ENCODE results near the gene HEXD.

HEXD gene

DNA sequence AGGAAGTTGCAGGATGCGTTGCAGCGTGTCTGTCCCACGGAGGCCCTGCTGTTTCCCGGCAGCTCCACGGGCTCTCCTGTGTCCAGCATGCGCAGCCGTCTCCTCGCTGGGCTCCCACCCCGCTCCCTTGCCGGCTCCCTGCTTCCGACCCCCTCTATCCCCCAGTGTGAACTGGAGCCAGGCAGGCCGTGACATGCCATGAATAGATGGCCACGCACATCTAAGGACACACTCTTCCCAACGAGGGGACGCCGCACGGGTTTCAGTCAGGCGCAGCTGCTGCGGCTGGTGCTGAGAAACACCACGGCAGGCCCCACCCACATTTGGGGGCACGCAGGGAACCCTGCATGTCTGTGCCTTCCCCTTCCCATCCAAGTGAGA lies 9.2 kb upstream of the HEXD start:
- TF ChIP-seq TAF1 (IDR thresholded peaks at IDR 0.05; ENCODE audit: borderline replicate concordance, insufficient read depth, low read length), result no peak
- TF ChIP-seq FOXP2 (optimal IDR thresholded peaks at IDR 0.05; ENCODE audit: borderline replicate concordance, extremely low read depth, extremely low read length, insufficient read depth), result no peak
- TF ChIP-seq, protein P1, sequence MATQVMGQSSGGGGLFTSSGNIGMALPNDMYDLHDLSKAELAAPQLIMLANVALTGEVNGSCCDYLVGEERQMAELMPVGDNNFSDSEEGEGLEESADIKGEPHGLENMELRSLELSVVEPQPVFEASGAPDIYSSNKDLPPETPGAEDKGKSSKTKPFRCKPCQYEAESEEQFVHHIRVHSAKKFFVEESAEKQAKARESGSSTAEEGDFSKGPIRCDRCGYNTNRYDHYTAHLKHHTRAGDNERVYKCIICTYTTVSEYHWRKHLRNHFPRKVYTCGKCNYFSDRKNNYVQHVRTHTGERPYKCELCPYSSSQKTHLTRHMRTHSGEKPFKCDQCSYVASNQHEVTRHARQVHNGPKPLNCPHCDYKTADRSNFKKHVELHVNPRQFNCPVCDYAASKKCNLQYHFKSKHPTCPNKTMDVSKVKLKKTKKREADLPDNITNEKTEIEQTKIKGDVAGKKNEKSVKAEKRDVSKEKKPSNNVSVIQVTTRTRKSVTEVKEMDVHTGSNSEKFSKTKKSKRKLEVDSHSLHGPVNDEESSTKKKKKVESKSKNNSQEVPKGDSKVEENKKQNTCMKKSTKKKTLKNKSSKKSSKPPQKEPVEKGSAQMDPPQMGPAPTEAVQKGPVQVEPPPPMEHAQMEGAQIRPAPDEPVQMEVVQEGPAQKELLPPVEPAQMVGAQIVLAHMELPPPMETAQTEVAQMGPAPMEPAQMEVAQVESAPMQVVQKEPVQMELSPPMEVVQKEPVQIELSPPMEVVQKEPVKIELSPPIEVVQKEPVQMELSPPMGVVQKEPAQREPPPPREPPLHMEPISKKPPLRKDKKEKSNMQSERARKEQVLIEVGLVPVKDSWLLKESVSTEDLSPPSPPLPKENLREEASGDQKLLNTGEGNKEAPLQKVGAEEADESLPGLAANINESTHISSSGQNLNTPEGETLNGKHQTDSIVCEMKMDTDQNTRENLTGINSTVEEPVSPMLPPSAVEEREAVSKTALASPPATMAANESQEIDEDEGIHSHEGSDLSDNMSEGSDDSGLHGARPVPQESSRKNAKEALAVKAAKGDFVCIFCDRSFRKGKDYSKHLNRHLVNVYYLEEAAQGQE (IDR thresholded peaks at IDR 0.05; ENCODE audit: insufficient read depth in 1 of 2, low read depth in 2 of 2, low read length in 2 of 2), result no peak
- no peak for TF ChIP-seq POLR2AphosphoS5 (IDR thresholded peaks at IDR 0.05; ENCODE audit: low read depth, low read length)
- TF ChIP-seq SIN3A (IDR thresholded peaks at IDR 0.05; ENCODE audit: borderline replicate concordance, insufficient read depth, low read length), result no peak

DNA sequence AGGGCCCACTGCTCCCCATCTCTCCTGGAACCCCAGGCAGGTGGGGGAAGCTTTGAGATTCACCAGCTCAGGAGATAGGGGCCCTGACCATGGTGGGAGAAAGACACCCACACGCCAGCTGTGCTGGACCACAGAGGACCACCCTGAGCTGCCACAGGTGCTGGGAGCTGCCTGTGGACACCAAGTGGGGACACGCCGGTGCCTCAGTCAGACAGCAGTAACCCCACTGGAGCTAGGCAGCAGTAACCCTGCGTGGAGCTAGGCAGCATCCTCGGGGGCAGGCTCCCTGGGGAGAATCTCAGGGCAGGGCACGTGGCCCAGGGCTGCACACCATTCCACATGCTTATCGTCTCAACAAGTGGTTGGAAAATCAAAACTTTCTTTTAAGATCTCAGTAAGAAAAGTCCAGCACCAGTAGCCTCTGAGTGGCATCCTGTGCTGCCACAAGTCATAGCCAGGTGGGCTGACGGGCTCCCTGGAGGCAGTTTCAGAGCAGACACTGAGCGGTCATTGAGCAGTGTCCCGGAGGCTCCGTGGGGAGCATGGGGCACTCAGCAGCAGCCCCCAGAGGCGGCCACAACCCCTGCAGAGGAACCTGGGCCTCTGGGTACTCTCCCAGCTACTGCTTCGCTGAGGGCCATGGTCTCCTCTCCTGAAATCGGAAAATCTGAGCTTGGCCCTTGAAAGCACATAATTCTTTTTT lies 8.0 kb upstream of the HEXD start:
- no peak for TF ChIP-seq FOXP2 (optimal IDR thresholded peaks at IDR 0.05; ENCODE audit: borderline replicate concordance, extremely low read depth, extremely low read length, insufficient read depth)
- TF ChIP-seq, protein P1 (IDR thresholded peaks at IDR 0.05; ENCODE audit: insufficient read depth in 1 of 2, low read depth in 2 of 2, low read length in 2 of 2), result no peak
- TF ChIP-seq SIN3A (IDR thresholded peaks at IDR 0.05; ENCODE audit: borderline replicate concordance, insufficient read depth, low read length), result no peak

DNA sequence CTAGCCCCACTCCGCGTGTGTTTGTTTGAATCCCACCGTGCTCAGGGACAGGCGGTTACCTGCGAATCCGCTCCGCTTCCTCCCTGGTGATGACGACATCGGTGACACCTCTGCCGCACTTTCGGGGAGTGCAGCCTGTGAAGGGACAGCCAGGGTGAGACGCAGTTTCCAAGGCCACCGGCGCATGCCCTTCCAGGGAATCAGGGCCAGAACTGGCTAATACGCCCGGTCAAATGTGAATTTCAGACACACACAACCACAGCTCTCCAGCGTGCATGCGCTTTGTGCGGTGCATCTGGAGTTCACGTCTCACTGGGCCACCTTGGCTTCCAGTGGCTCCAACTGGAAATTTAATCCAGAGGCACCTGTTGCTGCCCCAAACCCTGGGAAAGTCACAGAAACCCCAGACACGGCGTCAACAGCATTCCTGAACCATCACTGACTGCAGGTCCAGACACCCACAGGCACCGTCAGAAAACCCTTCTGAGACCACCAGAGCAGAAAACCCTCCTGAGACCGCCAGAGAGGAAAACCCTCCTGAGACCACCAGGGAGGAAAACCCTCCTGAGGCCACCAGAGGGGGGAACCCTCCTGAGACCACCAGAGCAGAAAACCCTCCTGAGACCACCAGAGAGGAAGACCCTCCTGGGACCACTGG lies 6.6 kb upstream of the HEXD start:
- TF ChIP-seq SIN3A (IDR thresholded peaks at IDR 0.05; ENCODE audit: borderline replicate concordance, insufficient read depth, low read length), result no peak
- no peak for TF ChIP-seq POLR2AphosphoS5 (IDR thresholded peaks at IDR 0.05; ENCODE audit: low read depth, low read length)
- TF ChIP-seq, protein P1 (IDR thresholded peaks at IDR 0.05; ENCODE audit: insufficient read depth in 1 of 2, low read depth in 2 of 2, low read length in 2 of 2), result no peak
- TF ChIP-seq FOXP2 (optimal IDR thresholded peaks at IDR 0.05; ENCODE audit: borderline replicate concordance, extremely low read depth, extremely low read length, insufficient read depth), result no peak
- TF ChIP-seq TAF1 (IDR thresholded peaks at IDR 0.05; ENCODE audit: borderline replicate concordance, insufficient read depth, low read length), result no peak

DNA sequence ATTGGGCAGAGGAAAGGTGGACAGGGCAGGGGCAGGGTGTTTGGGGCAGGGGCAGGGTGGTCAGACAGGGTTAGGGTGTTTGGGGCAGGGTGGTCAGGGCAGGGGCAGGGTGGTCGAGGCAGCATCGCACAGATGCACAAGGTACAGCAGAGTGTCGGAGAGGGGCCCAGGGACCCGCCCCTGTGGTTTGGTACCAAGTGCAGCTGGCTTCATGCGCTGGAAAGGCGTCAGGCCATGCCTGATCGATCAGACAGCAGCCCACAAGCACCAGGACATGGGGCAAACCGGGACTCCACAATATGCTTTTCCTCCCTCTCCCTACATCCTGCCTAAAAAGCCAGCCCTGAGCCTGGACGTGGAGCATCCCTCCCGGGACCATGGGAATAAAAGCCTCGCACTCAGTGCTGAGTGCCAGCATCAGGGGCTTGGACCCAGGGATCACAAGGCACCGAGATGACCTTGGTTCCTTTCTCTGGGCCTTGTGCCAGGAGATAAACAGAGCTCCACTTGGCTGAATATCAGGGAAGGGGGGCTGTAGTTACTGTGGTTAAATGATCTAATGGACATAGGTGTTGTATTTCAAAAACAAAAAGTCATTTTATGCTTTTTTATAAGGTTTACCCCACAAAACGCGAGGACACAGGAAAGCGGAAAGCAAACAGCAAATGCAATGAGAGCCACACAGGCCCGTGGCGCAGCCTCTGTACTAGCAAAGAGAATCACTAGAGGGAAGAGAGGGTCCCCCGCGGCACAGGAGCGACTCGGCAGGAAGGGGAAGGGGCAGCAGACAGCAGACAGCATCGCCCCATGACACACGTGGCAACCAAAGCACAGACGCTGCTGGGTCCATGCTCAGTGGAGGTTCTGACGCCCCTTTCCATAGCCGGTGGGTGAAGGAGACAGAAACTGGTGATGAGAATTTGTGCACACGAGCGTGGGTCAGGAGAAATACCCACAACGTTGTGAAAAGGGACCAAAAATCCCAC lies 5.3 kb upstream of the HEXD start:
- TF ChIP-seq TAF1 (IDR thresholded peaks at IDR 0.05; ENCODE audit: borderline replicate concordance, insufficient read depth, low read length) (no peak), FOXP2 (optimal IDR thresholded peaks at IDR 0.05; ENCODE audit: borderline replicate concordance, extremely low read depth, extremely low read length, insufficient read depth) (no peak)

DNA sequence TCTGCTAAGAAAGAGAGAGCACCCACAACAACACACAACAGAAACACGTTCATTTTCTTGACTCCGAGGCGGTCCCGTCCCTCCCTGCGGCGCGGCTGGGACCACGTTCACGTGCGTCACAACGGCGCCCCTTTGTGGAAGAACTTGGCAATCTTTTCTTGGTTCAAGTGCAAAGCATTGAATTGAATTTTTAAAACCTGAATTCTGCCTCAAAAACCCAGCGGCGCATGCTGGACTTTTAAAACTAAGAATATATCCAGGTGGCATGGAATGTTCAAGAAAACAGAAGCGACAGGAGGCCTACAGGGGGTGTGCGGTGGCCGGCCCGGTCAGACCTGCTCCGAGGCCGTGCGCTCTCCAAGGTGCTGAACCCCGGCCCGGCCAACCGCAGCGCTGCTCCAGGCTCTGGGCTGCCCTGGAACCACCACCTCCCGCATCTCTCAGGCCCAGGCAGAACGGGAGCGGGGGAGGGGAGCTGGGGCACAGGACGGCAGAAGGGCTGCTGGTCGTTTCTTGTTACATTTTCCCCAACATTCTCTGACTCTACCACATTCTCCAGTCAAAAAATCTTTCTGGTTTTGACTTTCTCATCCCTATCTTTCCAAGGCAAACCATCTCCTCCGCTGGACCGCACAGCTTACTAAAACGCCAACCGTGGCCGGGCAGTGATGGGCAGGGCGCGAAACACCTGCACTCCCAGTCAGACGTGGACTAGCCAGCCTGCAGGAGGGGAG lies 3.4 kb upstream of the HEXD start:
- TF ChIP-seq SIN3A (IDR thresholded peaks at IDR 0.05; ENCODE audit: borderline replicate concordance, insufficient read depth, low read length), result peak; percentile 95; the same call in 1 of the 2 replicates
- TF ChIP-seq, protein P1 (IDR thresholded peaks at IDR 0.05; ENCODE audit: insufficient read depth in 1 of 2, low read depth in 2 of 2, low read length in 2 of 2), result peak; percentile 97 to 98
- no peak for TF ChIP-seq POLR2AphosphoS5 (IDR thresholded peaks at IDR 0.05; ENCODE audit: low read depth, low read length)
